AG08396 (cell line): ENCODE measurements around the gene AZU1.
"Not testable (repeated sequence)": the region's sequence is repeated elsewhere in the genome, so short reads cannot be mapped to it uniquely, and the experiment has no call there.

Experiments
- DNase-seq: peaks from one replicate; pipeline ENCODE4 v3.0.0; 2012; ENCODE audit warnings: low spot score, mixed read lengths

AZU1 gene

GRCh38 chr19:810077-810855, 17.4 kb upstream of the AZU1 start:
- DNase-seq, result no peak

GRCh38 chr19:810883-811489, 16.7 kb upstream of the AZU1 start:
- peak; percentile 14 for DNase-seq

DNA sequence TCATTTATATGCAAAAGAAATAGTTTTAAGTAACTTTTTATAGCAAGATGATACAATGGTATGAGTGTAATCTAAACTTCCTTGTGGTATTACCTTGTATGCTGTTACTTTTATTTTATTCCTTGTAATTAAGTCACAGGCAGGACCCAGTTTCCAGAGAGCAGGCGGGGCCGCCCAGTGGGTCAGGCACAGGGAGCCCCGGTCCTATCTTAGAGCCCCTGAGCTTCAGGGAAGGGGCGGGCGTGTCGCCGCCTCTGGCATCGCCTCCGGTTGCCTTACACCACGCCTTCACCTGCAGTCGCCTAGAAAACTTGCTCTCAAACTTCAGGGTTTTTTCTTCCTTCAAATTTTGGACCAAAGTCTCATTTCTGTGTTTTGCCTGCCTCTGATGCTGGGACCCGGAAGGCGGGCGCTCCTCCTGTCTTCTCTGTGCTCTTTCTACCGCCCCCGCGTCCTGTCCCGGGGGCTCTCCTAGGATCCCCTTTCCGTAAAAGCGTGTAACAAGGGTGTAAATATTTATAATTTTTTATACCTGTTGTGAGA, 16.1 kb upstream of the AZU1 start:
- DNase-seq, result peak; percentile 16

GRCh38 chr19:812049-812746, 15.4 kb upstream of the AZU1 start:
- DNase-seq, result peak; percentile 18

GRCh38 chr19:812747-813218, 14.9 kb upstream of the AZU1 start:
- peak; percentile 27 for DNase-seq

GRCh38 chr19:813219-814151, 14.2 kb upstream of the AZU1 start:
- peak; percentile 29 for DNase-seq

DNA sequence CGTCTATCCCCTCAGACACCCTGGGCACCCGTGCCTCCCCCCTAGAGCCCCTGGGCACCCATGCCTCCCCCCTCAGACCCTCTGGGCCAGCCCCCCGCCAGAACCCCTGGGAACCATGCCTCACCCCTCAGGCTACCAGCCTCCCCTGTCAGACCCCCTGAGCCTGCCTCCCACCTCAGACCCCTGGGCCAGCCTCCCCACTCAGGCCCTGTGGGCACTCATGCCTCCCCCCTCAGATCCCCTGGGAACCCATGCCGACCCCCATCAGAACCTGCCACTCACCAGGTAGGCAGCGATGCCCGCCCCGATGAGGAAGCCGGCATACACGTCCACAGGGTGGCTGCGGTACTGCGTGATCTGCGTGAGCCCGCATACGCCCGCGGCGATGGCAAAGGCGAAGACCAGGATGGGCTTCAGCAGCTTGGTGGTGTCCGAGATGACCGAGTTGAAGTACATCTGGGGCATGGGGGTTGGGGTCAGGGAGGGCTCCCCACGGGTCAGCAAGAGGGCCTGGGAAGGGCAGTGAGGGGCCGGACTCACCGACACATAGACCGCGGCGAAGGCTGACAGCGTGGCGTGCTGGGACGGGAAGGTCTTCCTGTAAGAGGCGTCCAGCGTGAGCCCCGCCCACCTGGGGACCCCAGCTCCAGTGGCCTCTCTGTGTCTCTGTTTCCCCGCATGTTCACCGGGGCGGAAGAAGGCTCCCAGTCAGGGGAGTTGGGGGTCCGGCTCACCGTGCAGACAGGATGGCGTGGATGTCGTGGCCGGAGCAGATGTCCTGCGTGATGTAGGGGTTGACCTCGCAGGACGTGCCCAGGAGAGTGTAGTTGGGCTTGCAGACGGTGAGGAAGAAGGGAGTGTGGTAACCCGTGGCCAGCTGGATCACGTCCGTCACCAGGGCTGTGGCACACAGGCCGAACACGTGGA, 13.2 kb upstream of the AZU1 start:
- peak; percentile 39 for DNase-seq

DNA sequence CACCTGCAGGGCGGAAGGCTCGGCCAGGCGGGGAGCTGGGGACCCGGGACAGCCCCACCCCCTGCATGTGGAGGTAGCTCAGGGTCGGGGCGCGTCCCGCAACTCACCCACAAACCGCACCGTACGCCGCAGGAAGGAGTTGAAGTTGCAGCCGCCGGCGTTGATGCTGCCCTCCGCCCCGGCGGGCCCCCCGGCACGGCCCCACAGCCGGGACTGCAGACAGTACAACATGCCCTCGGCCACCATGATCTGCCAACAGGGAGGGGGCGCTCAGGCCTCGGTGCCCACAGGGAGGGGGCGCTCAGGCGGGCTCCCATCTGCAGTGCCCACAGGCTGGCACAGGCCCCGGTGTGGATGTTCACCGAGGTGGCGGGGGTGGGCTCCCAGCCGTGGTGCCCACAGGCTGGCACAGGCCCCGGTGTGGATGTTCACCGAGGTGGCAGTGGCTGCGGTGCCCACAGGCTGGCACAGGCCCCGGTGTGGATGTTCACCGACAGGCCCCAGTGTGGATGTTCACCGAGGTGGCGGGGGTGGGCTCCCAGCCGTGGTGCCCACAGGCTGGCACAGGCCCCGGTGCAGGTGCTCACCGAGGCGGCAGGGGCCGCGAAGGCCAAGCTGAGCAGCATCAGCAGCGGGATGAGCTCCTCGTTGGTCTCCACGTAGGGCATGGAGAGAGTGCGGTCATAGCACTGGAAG, 12.4 kb upstream of the AZU1 start:
- no peak for DNase-seq

- DNase-seq, result no peak
These were observed 11.7 kb upstream of the AZU1 start for GRCh38 chr19:815775-816499.

DNA sequence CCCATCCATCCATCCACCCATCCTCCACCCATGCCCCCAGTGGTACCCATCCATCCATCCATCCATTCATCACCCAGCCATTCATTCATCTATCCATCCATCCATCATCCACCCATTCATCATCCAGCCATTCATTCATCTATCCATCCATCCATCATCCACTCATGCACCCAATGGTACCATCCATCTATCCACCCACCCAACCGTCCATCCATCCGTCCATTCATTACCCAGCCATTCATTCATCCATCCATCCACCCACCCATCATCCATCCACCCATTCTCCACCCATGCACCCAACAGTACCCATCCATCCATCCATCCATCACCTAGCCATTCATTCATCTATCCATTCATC, 11.2 kb upstream of the AZU1 start:
- no peak for DNase-seq

DNA sequence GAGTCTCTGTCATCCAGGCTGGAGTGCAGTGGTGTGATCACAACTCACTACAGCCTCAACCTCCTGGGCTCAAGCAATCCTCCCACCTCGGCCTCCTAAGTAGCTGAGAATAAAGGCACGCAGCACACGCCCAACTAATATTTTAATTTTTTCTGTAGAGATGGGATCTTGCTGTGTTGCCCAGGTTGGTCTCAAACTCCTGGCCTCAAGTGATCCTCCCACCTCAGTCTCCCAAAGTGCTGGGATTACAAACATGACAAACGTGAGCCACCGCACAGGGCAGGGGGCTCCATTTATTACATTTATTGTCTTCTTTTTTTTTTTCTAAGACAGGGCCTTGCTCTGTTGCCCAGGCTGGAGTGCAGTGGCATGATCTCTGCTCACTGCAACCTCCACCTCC, 7.4 kb upstream of the AZU1 start:
- DNase-seq, result not testable (repeated sequence)

DNA sequence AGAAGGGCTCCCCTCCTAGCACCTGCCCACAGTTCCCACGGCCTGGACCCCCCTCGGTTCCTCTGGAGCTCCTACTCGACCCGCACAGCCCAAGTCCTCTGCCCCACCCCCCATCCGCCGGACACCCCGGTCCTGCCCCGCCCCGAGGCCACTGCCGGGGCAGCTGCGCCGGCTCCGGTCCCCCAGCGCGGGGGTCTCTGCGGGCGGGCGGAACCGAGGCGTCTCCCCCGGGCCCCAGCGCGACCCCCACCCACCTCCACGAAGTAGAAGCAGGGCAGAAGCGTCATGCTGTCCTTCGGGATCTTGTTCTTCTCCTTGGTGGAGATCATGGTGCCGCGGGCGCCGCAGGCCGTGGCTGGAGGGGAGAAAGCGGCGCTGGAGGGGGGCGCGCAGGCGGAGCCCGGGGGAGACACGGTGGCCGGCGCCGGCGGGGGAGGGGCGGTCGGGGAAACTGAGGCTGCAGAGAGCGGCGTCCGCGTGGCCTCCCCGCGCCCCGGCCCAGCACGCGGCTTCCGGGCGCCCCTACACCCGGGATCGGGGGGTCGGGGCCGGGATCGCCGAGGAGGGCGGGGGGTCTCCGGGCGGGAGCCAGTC, 6.3 kb upstream of the AZU1 start:
- DNase-seq, result peak; percentile 54

DNA sequence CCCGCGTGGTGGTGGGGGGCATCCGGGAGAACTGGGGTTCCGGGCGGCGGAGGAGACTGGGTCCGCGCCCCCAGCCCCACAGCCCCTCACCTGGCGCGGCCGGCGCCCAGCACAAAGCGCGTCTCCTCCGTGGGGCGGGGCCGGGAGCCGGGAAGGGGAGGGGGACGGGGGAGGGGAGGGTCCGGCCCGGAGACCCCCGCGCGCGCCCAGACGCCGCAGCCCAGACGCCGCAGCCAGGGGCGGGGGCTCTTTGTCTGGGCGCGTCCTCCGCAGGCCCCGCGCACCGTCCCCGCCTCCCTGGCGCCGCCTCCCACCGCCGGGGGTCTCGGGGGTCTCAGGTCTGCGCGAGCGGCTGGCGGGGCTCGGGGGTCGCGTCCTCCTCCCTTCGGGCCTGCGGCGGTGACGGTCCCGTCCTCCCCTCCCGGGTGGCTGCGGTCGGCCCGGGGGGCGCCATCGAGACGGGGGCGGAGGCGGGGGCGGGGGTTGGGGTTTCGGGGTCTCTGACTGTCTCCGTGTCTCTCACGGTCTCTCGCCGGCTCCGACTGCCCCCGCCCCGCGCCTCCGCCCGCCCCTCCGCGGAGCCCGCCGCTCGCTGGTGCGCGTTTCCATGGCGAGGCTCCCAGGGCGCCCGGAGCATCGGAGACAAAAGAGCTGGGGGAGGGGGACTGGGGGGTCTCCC, 5.7 kb upstream of the AZU1 start, which contains the start of gene PLPPR3:
PLPPR3 (minus strand) TSS at position 131 of the 679 bp plus-strand sequence. CDS start 396 bp downstream, outside the sequence.
- peak; percentile 41 for DNase-seq

DNA sequence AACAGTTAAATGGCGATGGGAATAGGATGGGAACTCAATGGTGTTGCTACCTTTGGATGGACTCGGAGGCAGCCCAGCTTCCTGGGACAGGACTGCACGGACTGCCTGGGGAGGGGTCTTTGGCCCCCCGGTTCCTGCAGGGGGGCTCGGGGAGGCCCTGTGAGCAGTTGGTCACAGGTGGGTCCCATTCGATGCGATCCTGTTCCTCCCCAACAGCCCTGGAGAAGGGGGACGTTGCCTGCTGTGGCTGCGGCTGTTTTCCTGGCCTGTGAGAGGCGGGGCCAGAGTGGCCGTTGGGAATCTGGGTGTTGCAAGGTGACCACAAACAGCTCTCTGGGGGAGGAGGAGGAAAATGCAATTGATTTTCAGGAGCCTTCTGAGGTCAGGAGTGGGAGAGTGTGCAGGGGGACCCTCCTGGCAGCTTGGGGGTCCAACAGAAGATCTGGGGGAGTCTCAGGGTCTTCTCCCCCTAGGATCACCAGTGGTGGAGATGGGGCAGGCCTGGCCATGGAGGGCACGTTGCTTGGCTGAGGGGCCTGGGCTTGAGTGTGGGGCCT, 4.0 kb upstream of the AZU1 start:
- DNase-seq, result peak; percentile 66

GRCh38 chr19:824885-825284, 2.8 kb upstream of the AZU1 start:
- no peak for DNase-seq

- no peak for DNase-seq
These were observed 1.6 kb upstream of the AZU1 start for GRCh38 chr19:825897-826644.

- DNase-seq, result no peak
These were observed 325 bp upstream of the AZU1 start for GRCh38 chr19:827314-827709.
